Measurements from ENCODE around the gene SOST. TPM values are rescaled to one million over a fixed set of nuclear protein-coding genes. Genes with fewer than 3 reads are reported as not detected.
A peak's percentile ranks its signal among the peaks of the same experiment; 100 is the strongest.

The SOST gene
- polyA plus RNA-seq, 1 of the 3 experiments (the other 2 are of a cell fraction), result not detected

DNA sequence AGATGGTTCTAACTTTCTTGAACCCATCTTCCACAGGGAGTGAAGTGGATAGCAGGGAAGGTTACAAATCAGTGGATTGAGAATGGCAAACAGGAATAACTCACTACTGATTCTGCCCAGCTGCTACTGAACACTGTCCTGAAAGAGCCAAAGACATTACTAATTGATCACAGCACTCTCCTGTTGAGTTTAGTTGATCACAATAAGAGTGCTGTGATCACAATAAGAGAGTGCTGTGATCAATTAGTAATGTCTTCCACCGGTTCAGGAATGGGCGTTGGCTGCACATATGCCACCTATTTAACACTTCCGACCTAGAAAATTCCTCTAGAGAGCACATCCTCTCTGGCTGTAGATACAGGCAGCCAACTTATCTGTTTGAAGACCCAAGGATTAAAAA, 33.0 kb upstream of the SOST start:
- Histone ChIP-seq H3K36me3 (replicated peaks in 1 of 2; ENCODE audit: control insufficient read depth in 1 of 2, insufficient read depth in 2 of 2, low read length in 1 of 2) (no peaks in the 10 kb centered on the region), H3K9me3 (no peaks in the 10 kb centered on the region), H3K27ac (ENCODE audit: low read depth in 2 of 2, low read length in 1 of 2) (no peak overlapping the region), H2AFZ (ENCODE audit: low read depth) (peak overlapping the region; percentile 87), H4K20me1 (ENCODE audit: insufficient read depth) (no peaks in the 10 kb centered on the region), H3K9me2 (no peaks in the 10 kb centered on the region), H3K4me1 (ENCODE audit: control insufficient read depth in 1 of 2, insufficient read depth in 2 of 2, low read depth in 1 of 2, low read length in 1 of 2) (no peaks in the 10 kb centered on the region; a peak in 1 of 4 replicates), H3K9ac (no peak overlapping the region), H3K4me3 (ENCODE audit: low read depth in 2 of 2, low read length in 1 of 2) (no peak overlapping the region; a peak in 1 of 4 replicates), H3F3A (replicated peaks; ENCODE audit: insufficient read depth) (peaks cover 6% of the 10 kb centered on the region), H3K4me2 (no peak overlapping the region), H3K79me2 (ENCODE audit: insufficient read depth) (no peaks in the 10 kb centered on the region), H3K27me3 (ENCODE audit: insufficient read depth) (no peaks in the 10 kb centered on the region)
- TF ChIP-seq NFIC (IDR thresholded peaks at IDR 0.05; ENCODE audit: borderline replicate concordance), result peak; percentile 23; the same call in 1 of the 2 replicates
- TF ChIP-seq YY1 (IDR thresholded peaks at IDR 0.05; ENCODE audit: low read depth), result peak; percentile 41; the same call in 1 of the 2 replicates
- no peak for TF ChIP-seq MXI1 (IDR thresholded peaks at IDR 0.05; ENCODE audit: low read depth, low read length)
- 0 out of 2 replicates have a peak, but pooled peaks have one; percentile 37 for TF ChIP-seq RCOR1 (IDR thresholded peaks at IDR 0.05; ENCODE audit: low read length)
- WGBS (ENCODE audit: low lambda C conversion rate), result 12% methylated on average over 3 of the region's 3 CpGs
- CTCF ChIA-PET, result interaction anchor here (1.2 to 2.7 kb wide), 4 partner anchors 25 to 87 kb away, joined by 5 to 10 read pairs (median 8); partner anchors contain the start of gene CD300LG
- peak; percentile 55 for DNase-seq
- POLR2A ChIA-PET, result no interaction called here

DNA sequence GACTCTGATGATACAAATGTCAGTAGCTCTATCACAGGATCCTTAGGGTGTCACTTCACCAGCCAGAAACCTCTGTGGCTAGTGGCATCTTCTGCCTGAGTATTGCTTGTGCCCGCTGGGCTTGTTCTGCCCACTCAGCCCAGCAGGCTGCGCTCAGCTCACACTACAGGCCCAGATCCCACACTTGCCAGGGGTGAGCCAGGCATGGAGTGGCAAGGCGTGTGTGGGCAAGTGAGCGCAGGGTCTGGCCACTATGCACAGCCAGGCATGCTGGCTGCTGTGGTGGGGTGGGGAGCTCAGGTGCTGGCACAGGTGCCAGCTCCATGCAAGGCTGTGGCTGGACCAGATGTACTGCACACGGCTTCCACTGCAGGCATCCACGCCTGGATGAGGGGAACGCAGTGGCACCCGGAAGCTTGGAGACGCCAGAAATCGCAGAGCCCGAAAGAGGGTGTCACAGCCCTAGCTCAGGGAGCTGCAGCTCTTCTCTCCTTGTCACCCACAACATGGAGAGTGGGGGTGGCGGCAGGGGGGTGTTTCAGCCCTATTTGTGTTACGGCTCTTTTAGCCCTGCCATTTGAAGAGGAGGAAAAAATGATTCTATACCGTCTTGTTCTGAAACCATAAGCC, 31.8 kb upstream of the SOST start:
- POLR2A ChIA-PET, result no interaction called here
- Histone ChIP-seq H3K4me3 (ENCODE audit: low read depth in 2 of 2, low read length in 1 of 2) (no peak overlapping the region), H3K27me3 (ENCODE audit: insufficient read depth) (no peaks in the 10 kb centered on the region), H4K20me1 (ENCODE audit: insufficient read depth) (no peaks in the 10 kb centered on the region), H3K79me2 (ENCODE audit: insufficient read depth) (no peaks in the 10 kb centered on the region), H3K9me2 (no peaks in the 10 kb centered on the region), H2AFZ (ENCODE audit: low read depth) (no peak overlapping the region), H3K9me3 (no peaks in the 10 kb centered on the region), H3K4me1 (ENCODE audit: control insufficient read depth in 1 of 2, insufficient read depth in 2 of 2, low read depth in 1 of 2, low read length in 1 of 2) (no peaks in the 10 kb centered on the region; a peak in 1 of 4 replicates), H3K4me2 (no peak overlapping the region), H3K9ac (no peak overlapping the region), H3F3A (replicated peaks; ENCODE audit: insufficient read depth) (peaks cover 13% of the 10 kb centered on the region), H3K27ac (ENCODE audit: low read depth in 2 of 2, low read length in 1 of 2) (no peak overlapping the region), H3K36me3 (replicated peaks in 1 of 2; ENCODE audit: control insufficient read depth in 1 of 2, insufficient read depth in 2 of 2, low read length in 1 of 2) (no peaks in the 10 kb centered on the region)
- 91% methylated on average over 9 of the region's 14 CpGs for WGBS (ENCODE audit: low lambda C conversion rate)
- no peak for TF ChIP-seq MEF2A (IDR thresholded peaks at IDR 0.05; ENCODE audit: borderline replicate concordance, low read depth)
- TF ChIP-seq, protein P1, sequence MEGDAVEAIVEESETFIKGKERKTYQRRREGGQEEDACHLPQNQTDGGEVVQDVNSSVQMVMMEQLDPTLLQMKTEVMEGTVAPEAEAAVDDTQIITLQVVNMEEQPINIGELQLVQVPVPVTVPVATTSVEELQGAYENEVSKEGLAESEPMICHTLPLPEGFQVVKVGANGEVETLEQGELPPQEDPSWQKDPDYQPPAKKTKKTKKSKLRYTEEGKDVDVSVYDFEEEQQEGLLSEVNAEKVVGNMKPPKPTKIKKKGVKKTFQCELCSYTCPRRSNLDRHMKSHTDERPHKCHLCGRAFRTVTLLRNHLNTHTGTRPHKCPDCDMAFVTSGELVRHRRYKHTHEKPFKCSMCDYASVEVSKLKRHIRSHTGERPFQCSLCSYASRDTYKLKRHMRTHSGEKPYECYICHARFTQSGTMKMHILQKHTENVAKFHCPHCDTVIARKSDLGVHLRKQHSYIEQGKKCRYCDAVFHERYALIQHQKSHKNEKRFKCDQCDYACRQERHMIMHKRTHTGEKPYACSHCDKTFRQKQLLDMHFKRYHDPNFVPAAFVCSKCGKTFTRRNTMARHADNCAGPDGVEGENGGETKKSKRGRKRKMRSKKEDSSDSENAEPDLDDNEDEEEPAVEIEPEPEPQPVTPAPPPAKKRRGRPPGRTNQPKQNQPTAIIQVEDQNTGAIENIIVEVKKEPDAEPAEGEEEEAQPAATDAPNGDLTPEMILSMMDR (IDR thresholded peaks at IDR 0.05), result peak; percentile 26; the same call in 1 of the 2 replicates
- TF ChIP-seq RCOR1 (IDR thresholded peaks at IDR 0.05; ENCODE audit: low read length), result no peak
- TF ChIP-seq MXI1 (IDR thresholded peaks at IDR 0.05; ENCODE audit: low read depth, low read length), result no peak
- TF ChIP-seq POLR2AphosphoS5 (IDR thresholded peaks at IDR 0.05; ENCODE audit: low read depth, low read length), result no peak
- TF ChIP-seq EP300 (IDR thresholded peaks at IDR 0.05; ENCODE audit: borderline replicate concordance in 1 of 2, low read depth in 1 of 2, low read length in 1 of 2), result no peak
- TF ChIP-seq FOXM1 (IDR thresholded peaks at IDR 0.05; ENCODE audit: low read depth), result no peak
- peak; percentile 17; the same call in 1 of the 2 replicates for TF ChIP-seq RAD21 (IDR thresholded peaks at IDR 0.05; ENCODE audit: low read length)
- CTCF ChIA-PET, result interaction anchor here (0.9 to 2.7 kb wide), 7 partner anchors 24 to 96 kb away, joined by 3 to 10 read pairs (median 5); partner anchors contain the start of gene CD300LG
- no peak for DNase-seq
